A673 (cell line): ENCODE measurements around the gene FAM163A. TPM values are rescaled to one million over a fixed set of nuclear protein-coding genes. Genes with fewer than 3 reads are reported as not detected.

Experiments
- BruUV-seq: library from RNA; stranded (reverse); fragments of 400-500 nt; replicated peaks from 2 replicates; lab custom pipeline; 2021; lab: Mats Ljungman, UMichigan
- CTCF ChIA-PET: fragments of 300-600 bp; sonication (Branson Sonifier 250); formaldehyde crosslinking; loops from one replicate; lab custom pipeline; 2022; ENCODE audit warnings: antibody characterized with exemption; lab: Charles Lee
- POLR2A ChIA-PET: fragments of 300-600 bp; sonication (Branson Sonifier 250); formaldehyde crosslinking; loops from one replicate; lab custom pipeline; 2022; ENCODE audit warnings: antibody characterized with exemption; ENCODE audit not compliant: low non-redundant PET; lab: Charles Lee
- DNase-seq: peaks from one replicate; pipeline ENCODE4 v3.0.0-alpha.2; 2015; ENCODE audit warnings: low spot score
- H3K27ac ChIP-seq: fragments of 200-600 bp; sonication (generic); 2 replicates; pipeline ENCODE4 v1.5.1; 2016; ENCODE audit warnings: mixed run types, low read depth, mild to moderate bottlenecking, mixed read lengths, antibody characterized with exemption, low read length; ENCODE audit not compliant: poor library complexity, severe bottlenecking
- H3K27me3 ChIP-seq: fragments of 200-600 bp; sonication (generic); replicated peaks from 2 replicates; pipeline ENCODE4 v1.6.1; 2017; ENCODE audit warnings: mixed run types, low read depth, mild to moderate bottlenecking, mixed read lengths, antibody characterized with exemption, low read length; ENCODE audit not compliant: insufficient read depth, poor library complexity
- H3K36me3 ChIP-seq: fragments of 200-600 bp; sonication (generic); 2 replicates; pipeline ENCODE4 v1.6.1; 2016; ENCODE audit warnings: mixed run types, mild to moderate bottlenecking, mixed read lengths, antibody characterized with exemption, low read length; ENCODE audit not compliant: insufficient read depth, poor library complexity, severe bottlenecking
- H3K4me1 ChIP-seq: fragments of 200-600 bp; sonication (generic); 2 replicates; pipeline ENCODE4 v1.6.1; 2017; ENCODE audit warnings: mixed run types, mild to moderate bottlenecking, mixed read lengths, antibody characterized with exemption, low read length; ENCODE audit not compliant: insufficient read depth, poor library complexity, severe bottlenecking
- H3K4me3 ChIP-seq: fragments of 200-600 bp; sonication (generic); 2 replicates; pipeline ENCODE4 v1.5.1; 2016; ENCODE audit warnings: low read depth, mixed run types, mild to moderate bottlenecking, mixed read lengths, low read length; ENCODE audit not compliant: poor library complexity, severe bottlenecking
- H3K9me3 ChIP-seq: fragments of 200-600 bp; sonication (generic); 2 replicates; pipeline ENCODE4 v1.6.1; 2016; ENCODE audit warnings: mixed run types, low read depth, mild to moderate bottlenecking, mixed read lengths, antibody characterized with exemption, low read length; ENCODE audit not compliant: poor library complexity, severe bottlenecking
- EZH2 ChIP-seq: fragments of 200-600 bp; sonication (generic); IDR thresholded peaks from 2 replicates; pipeline ENCODE4 v1.6.1; 2017; ENCODE audit warnings: borderline replicate concordance, low read depth, mild to moderate bottlenecking, mixed read lengths, antibody characterized with exemption, low read length; ENCODE audit not compliant: poor library complexity, severe bottlenecking
- intact Hi-C: fragments of 100-400 bp; cut with micrococcal nuclease; formaldehyde crosslinking; loops from one replicate; pipeline ENCODE4 v1.10.0; 2022; ENCODE audit not compliant: unreplicated experiment
- total RNA-seq: library from RNA; stranded (reverse); gene quantifications from 2 replicates; pipeline ENCODE4 v1.2.3, GENCODE V29; 2021
- TF ChIP-seq, protein P1 (sequence below): fragments of 300-800, 200-600 bp; sonication (generic); conservative IDR thresholded peaks from 2 replicates; pipeline ENCODE4 v1.5.1; 2017; ENCODE audit warnings: low read depth, mild to moderate bottlenecking, antibody characterized with exemption, low read length, moderate library complexity, mixed read lengths

The FAM163A gene
- total RNA-seq, 1 experiment from 2014 or later = not detected

DNA sequence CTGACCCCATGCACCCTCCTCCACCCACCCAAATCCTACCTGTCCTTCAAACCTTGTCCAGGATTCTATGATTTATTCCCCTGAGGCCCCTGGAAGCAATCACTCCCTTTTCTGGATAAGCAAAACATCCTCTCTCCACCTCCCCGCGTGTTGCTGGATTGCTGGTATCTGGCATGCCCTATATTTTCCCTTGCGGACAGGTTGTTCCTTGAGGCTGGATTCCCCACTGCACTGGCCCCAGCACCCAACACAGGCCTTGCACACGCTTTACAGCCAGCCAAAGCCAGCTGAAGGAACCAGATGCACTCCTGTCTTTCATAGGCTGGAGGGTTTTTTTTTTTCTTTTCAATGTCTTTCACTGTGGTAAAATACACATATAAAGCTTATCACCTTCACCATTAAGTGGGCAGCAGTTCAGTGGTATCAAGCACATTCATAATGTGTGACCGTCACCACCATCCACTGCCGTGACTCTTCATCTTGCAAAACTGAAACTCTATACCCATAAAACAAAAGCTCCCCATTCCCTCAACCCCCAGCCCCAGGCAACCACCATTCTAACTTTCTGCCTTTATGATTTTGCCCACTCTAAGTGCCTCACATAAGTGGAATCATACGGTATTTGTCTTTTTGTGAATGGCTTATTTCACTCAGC, 83.7 kb downstream of the FAM163A start:
- no peak overlapping the region for H3K27ac ChIP-seq
- no TSS peak for BruUV-seq
- TF ChIP-seq EZH2 = no peak
- TF ChIP-seq, protein P1, sequence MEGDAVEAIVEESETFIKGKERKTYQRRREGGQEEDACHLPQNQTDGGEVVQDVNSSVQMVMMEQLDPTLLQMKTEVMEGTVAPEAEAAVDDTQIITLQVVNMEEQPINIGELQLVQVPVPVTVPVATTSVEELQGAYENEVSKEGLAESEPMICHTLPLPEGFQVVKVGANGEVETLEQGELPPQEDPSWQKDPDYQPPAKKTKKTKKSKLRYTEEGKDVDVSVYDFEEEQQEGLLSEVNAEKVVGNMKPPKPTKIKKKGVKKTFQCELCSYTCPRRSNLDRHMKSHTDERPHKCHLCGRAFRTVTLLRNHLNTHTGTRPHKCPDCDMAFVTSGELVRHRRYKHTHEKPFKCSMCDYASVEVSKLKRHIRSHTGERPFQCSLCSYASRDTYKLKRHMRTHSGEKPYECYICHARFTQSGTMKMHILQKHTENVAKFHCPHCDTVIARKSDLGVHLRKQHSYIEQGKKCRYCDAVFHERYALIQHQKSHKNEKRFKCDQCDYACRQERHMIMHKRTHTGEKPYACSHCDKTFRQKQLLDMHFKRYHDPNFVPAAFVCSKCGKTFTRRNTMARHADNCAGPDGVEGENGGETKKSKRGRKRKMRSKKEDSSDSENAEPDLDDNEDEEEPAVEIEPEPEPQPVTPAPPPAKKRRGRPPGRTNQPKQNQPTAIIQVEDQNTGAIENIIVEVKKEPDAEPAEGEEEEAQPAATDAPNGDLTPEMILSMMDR = no peak
- H3K4me1 ChIP-seq = no peaks in the 10 kb centered on the region
- ChIA-PET POLR2A (no interaction called here), CTCF (interaction anchor here (1.1 kb wide), 1 partner anchor 12 kb away, joined by 4 read pairs; no protein-coding TSS in a partner anchor)
- no peaks in the 10 kb centered on the region for H3K9me3 ChIP-seq
- H3K4me3 ChIP-seq = no peak overlapping the region
- no peak for DNase-seq
- no peaks in the 10 kb centered on the region for H3K36me3 ChIP-seq
- intact Hi-C loops = no loop called here
- no peaks in the 10 kb centered on the region for H3K27me3 ChIP-seq

DNA sequence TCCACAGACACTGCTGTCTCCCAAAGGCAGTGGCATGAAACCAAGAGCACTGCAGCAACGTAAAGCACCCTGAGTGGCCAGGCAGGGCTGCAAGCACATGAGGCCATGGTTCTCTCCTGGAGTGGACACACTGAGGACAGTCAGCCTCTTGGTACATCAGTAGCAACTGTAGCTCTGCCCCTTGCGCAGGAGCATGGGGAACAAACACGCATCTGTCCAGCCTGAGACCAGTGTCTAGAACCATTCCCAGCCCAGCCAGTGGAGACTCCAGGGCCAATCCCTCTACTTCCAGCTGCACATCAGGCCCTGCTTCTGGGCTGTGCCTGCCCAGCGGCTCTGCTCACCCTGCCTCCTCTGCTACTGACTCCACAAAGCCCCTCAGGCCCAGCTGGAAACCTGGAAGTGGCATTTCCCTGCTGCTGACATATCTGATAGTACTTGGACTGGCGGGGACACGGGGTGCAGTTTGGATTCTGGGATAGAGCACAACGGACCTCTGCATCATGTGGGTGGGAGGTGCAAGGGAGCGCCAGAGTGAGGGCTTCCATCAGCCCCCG, 85.5 kb downstream of the FAM163A start:
- no peaks in the 10 kb centered on the region for H3K4me1 ChIP-seq
- no peaks in the 10 kb centered on the region for H3K36me3 ChIP-seq
- H3K27me3 ChIP-seq = no peaks in the 10 kb centered on the region
- intact Hi-C loops = no loop called here
- CTCF ChIA-PET = no interaction called here
- no peak overlapping the region for H3K4me3 ChIP-seq
- no peaks in the 10 kb centered on the region for H3K9me3 ChIP-seq
- no peak overlapping the region for H3K27ac ChIP-seq
- no peak for DNase-seq
- POLR2A ChIA-PET = no interaction called here
- TF ChIP-seq, protein P1 = no peak
- no peak for TF ChIP-seq EZH2
- BruUV-seq = no TSS peak

DNA sequence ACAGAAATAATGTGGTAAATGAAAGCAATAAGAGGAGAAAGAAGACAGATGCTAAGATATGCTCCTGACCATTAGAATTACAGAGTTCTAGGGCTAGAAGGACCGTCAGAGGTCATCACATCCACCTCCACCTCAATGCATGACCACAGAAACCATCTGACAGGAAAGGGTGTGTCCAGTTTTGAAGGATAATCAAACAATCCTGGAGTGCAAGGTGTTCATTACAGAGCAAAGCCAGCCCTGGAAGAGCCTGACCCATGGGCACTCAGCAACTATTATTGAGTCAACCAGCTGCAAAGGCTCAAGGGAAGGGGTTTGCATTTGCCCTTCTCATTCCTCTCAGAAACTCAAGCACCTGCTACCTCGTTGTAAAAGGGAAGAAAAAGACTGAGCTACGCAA, 88.1 kb downstream of the FAM163A start:
- DNase-seq = no peak
- no peak overlapping the region for H3K4me3 ChIP-seq
- ChIA-PET CTCF (no interaction called here), POLR2A (no interaction called here)
- BruUV-seq = no TSS peak
- no peak overlapping the region for H3K27ac ChIP-seq
- no peaks in the 10 kb centered on the region for H3K27me3 ChIP-seq
- H3K9me3 ChIP-seq = no peaks in the 10 kb centered on the region
- no peaks in the 10 kb centered on the region for H3K4me1 ChIP-seq
- no peaks in the 10 kb centered on the region for H3K36me3 ChIP-seq
- intact Hi-C loops = no loop called here
- TF ChIP-seq, protein P1 = no peak
- no peak for TF ChIP-seq EZH2
